ENCODE results near the gene SUSD1.

DNA sequence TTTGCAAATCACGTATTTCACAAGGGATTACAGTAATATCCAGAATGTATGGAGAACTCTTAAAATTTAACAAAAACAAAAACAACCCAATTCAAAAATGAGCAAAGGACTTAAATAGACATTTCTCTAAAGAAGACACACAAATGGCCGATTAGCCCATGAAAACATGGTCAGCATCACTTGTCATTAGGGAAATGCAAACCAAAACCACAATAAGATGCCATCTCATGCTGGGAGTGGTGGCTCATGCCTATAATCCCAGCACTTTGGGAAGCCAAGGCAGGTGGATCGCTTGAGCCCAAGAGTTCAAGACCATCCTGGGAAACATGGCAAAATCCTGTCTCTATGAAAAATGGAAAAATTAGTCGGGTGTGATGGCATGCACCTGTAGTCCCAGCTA, 120.2 kb downstream of the SUSD1 start:
- TF ChIP-seq EZH2 (IDR thresholded peaks at IDR 0.05; ENCODE audit: borderline replicate concordance) (no peak), EZH2phosphoT487 (IDR thresholded peaks at IDR 0.05; ENCODE audit: low read depth, severe bottlenecking, unreplicated experiment) (no peak)
- TF ChIP-seq, protein P1, sequence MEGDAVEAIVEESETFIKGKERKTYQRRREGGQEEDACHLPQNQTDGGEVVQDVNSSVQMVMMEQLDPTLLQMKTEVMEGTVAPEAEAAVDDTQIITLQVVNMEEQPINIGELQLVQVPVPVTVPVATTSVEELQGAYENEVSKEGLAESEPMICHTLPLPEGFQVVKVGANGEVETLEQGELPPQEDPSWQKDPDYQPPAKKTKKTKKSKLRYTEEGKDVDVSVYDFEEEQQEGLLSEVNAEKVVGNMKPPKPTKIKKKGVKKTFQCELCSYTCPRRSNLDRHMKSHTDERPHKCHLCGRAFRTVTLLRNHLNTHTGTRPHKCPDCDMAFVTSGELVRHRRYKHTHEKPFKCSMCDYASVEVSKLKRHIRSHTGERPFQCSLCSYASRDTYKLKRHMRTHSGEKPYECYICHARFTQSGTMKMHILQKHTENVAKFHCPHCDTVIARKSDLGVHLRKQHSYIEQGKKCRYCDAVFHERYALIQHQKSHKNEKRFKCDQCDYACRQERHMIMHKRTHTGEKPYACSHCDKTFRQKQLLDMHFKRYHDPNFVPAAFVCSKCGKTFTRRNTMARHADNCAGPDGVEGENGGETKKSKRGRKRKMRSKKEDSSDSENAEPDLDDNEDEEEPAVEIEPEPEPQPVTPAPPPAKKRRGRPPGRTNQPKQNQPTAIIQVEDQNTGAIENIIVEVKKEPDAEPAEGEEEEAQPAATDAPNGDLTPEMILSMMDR (IDR thresholded peaks at IDR 0.05; ENCODE audit: poor library complexity): no peak
